Medulla oblongata (tissue), 1 donor: Measurements from ENCODE around the gene HPSE2.
"Not testable (repeated sequence)": the region's sequence is repeated elsewhere in the genome, so short reads cannot be mapped to it uniquely, and the experiment has no call there.

ENCODE experiments used
- DNase-seq: peaks from one replicate; pipeline ENCODE4 v3.0.0-alpha.2; 2015; ENCODE audit errors: extremely low spot score

Gene HPSE2

GRCh38 chr10:99005254-99005653 lies 230.4 kb downstream of the HPSE2 start:
- no peak for DNase-seq

GRCh38 chr10:99004738-99005137 lies 230.9 kb downstream of the HPSE2 start:
- no peak for DNase-seq

GRCh38 chr10:99002392-99002791 lies 233.3 kb downstream of the HPSE2 start:
- no peak for DNase-seq

- no peak for DNase-seq
These were observed 238.1 kb downstream of the HPSE2 start for GRCh38 chr10:98997596-98997995.

- DNase-seq: no peak
These were observed 241.6 kb downstream of the HPSE2 start for GRCh38 chr10:98994030-98994429.

GRCh38 chr10:98983751-98984150 lies 251.9 kb downstream of the HPSE2 start:
- DNase-seq: not testable (repeated sequence)

GRCh38 chr10:98980353-98980752 lies 255.3 kb downstream of the HPSE2 start:
- DNase-seq: peak; percentile 3

GRCh38 chr10:98971464-98971863 lies 264.2 kb downstream of the HPSE2 start:
- no peak for DNase-seq

GRCh38 chr10:98967601-98968000 lies 268.1 kb downstream of the HPSE2 start:
- DNase-seq: no peak

- DNase-seq: no peak
These were observed 272.0 kb downstream of the HPSE2 start for GRCh38 chr10:98963608-98964007.

- no peak for DNase-seq
These were observed 276.3 kb downstream of the HPSE2 start for GRCh38 chr10:98959379-98959778.

GRCh38 chr10:98957801-98958200 lies 277.9 kb downstream of the HPSE2 start:
- no peak for DNase-seq

- no peak for DNase-seq
These were observed 278.9 kb downstream of the HPSE2 start for GRCh38 chr10:98956576-98957260.

- no peak for DNase-seq
These were observed 282.4 kb downstream of the HPSE2 start for GRCh38 chr10:98953251-98953650.

GRCh38 chr10:98951269-98952000 lies 284.2 kb downstream of the HPSE2 start:
- DNase-seq: no peak

- DNase-seq: no peak
These were observed 285.5 kb downstream of the HPSE2 start for GRCh38 chr10:98950106-98950505.

- DNase-seq: no peak
These were observed 286.3 kb downstream of the HPSE2 start for GRCh38 chr10:98949306-98949705.

- DNase-seq: no peak
These were observed 292.0 kb downstream of the HPSE2 start for GRCh38 chr10:98943681-98944080.

- no peak for DNase-seq
These were observed 305.9 kb downstream of the HPSE2 start for GRCh38 chr10:98929709-98930108.

GRCh38 chr10:98925651-98926050 lies 310.0 kb downstream of the HPSE2 start:
- no peak for DNase-seq

- peak; percentile 26 for DNase-seq
These were observed 311.1 kb downstream of the HPSE2 start for GRCh38 chr10:98924526-98924925.

GRCh38 chr10:98921316-98921715 lies 314.3 kb downstream of the HPSE2 start:
- no peak for DNase-seq

- DNase-seq: no peak
These were observed 314.8 kb downstream of the HPSE2 start for GRCh38 chr10:98920807-98921206.
